NT2/D1 (cell line): Measurements from ENCODE around the gene BACE2.

Source experiments
- SUZ12 ChIP-seq: IDR thresholded peaks from 2 replicates; pipeline ENCODE4 v1.6.1; 2011; ENCODE audit not compliant: insufficient read length, insufficient read depth; ENCODE audit errors: extremely low read depth
- YY1 ChIP-seq: IDR thresholded peaks from 2 replicates; pipeline ENCODE4 v1.6.1; 2011; ENCODE audit not compliant: insufficient read length, insufficient read depth
- ZNF274 ChIP-seq: IDR thresholded peaks from 2 replicates; pipeline ENCODE4 v1.6.1; 2011; ENCODE audit warnings: mild to moderate bottlenecking, low read depth, low read length

DNA sequence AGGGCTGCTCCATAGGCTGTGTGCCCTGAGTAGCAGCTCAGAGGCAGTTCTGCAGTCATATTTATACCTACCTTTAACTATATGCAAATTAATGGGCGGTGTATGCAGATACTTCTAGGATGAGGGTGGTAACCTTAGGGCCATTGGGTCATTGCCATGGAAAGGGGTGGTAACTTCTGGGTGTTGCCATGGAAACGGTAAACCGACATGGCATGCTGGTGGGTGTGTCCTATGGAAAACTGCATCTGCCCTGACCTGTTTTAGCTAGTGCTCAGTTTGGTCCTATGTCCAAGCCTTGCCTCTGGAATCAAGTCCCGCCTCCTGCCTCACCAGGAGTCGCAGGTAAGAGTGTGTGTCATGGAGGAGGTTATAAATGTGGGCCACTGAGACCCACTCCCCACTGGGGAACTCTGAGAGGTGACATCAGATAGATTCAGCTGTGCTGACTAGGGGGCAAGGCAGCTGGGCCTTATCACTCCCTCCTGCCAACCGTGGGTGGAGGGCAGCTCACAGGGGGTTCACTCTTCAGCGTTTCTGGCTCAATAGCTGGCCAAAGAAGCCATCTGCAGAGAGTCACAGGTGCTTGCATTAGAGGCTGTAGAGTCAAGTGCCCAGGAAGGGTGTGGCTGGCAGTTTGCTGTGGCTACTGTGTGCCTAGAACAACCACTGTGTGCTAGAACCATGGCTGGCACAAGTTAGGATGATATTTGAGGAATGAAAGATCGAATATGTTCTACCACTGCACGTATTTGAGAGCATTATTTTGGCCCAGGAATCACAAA lies 19.0 kb downstream of the BACE2 start:
- TF ChIP-seq ZNF274 (no peak), YY1 (no peak), SUZ12 (no peak)
